Placental epithelial cell (primary cell): ENCODE measurements around the gene CRYBA2. TPM values are rescaled to one million over a fixed set of nuclear protein-coding genes. Genes with fewer than 3 reads are reported as not detected.

Experiments
- small RNA-seq: library from RNA; depleted of rRNA; stranded (forward); fragments of <200 nt; gene quantifications from one replicate; pipeline ENCODE3, GENCODE V24; 2012
- total RNA-seq: library from RNA; depleted of rRNA; stranded (reverse); fragments of >200 nt; gene quantifications from 2 replicates; pipeline ENCODE4 v1.2.3, GENCODE V29; 2012

The CRYBA2 gene, protein sequence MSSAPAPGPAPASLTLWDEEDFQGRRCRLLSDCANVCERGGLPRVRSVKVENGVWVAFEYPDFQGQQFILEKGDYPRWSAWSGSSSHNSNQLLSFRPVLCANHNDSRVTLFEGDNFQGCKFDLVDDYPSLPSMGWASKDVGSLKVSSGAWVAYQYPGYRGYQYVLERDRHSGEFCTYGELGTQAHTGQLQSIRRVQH
- not detected in 2 replicates for total RNA-seq

DNA sequence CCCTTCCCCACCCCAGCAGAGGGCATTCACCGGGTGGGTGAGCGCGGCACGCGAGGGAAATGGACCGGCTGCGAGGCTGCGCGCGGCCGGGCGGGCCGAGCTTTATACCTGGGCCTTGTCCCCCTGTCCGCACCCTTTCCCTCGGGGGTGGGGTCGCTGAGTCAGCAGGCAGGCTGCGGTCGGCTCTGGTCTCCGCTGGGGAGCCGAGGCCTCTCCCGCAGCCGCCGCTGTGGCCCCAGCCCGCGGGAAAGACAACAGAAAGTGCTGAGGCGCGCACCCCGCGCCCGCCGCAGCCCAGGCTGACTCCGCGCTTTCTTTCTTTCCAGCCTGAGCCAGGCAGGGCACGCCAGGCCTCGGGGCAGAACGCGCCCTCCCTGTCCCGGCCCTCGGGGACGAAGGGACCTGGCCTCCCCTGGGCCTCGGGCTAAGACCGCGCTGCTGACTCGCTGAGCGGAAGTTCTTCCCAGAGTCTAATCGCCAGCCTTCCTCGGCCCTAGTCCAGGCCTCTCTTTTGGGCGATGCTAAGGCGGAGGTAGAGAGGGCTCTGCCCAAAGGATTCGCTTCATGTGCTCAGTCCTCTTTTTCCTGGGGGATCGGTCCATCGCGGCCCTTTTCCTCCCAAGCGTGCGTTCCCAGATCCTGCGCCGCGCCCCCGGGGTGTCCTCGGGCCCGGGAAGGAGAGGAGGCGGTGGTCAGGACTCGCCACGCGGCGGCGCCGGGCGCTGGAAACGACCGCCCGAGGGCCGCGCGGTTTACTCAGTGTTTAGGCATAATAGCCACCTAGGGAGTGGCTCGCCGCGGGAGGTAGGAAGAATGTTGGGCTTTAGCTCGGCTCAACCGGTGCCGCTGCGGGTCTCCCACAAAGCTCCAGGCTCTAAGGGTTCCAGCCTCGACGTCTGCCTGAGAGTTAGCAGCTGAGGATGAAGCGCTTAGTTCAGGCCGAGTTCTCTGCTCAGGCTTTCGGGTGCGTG is at the start of gene CRYBA2:
CRYBA2 (minus strand) TSS at position 78 of the 971 bp plus-strand sequence. CDS start 246 bp downstream, outside the sequence.

GRCh38 chr2:219041252-219041651 is 48.0 kb upstream of the CRYBA2 start, which contains the start of gene CFAP65:
Gene CFAP65, minus strand, starts transcription at chr2:219041516. Its CDS starts 2,468 bp downstream, at chr2:219039048.

GRCh38 chr2:218985021-218985324 is 8.2 kb downstream of the CRYBA2 start, which contains the start of gene FEV:
Gene FEV, minus strand, starts transcription at chr2:218985184. Its CDS starts 109 bp downstream, at chr2:218985075.

GRCh38 chr2:218959141-218959731 is 34.0 kb downstream of the CRYBA2 start, which contains the start of gene CDK5R2:
Gene CDK5R2, plus strand, starts transcription at chr2:218959666. Its CDS starts 155 bp downstream, at chr2:218959821.

Small RNA genes within 50 kb of the gene (small RNA-seq; reads per million reads assigned to genes)
- not detected for gene MIR375

Other genes with a start within 250 kb of the CRYBA2 start
- gene CYP27A1, start 211.3 kb downstream of the CRYBA2 start, total RNA-seq, result 1.1 and 2.4 TPM in 2 replicates
- not detected in 2 replicates for gene PRKAG3, start 161.6 kb downstream of the CRYBA2 start, total RNA-seq
- 1.1 and 21.2 TPM in 2 replicates for gene WNT6, start 133.6 kb downstream of the CRYBA2 start, total RNA-seq
- under 0.01 and 0.11 TPM in 2 replicates for gene WNT10A, start 112.6 kb downstream of the CRYBA2 start, total RNA-seq
- not detected in 2 replicates for gene CDK5R2, start 33.8 kb downstream of the CRYBA2 start, total RNA-seq
- not detected in 2 replicates for gene FEV, start 8.2 kb downstream of the CRYBA2 start, total RNA-seq
- gene CFAP65, start 48.1 kb upstream of the CRYBA2 start, total RNA-seq, result not detected in 2 replicates
- gene IHH, start 67.5 kb upstream of the CRYBA2 start, total RNA-seq, result under 0.01 TPM in 1 of 2 replicates, not detected in the other
- 21.9 and 23.6 TPM in 2 replicates for gene NHEJ1, start 167.4 kb upstream of the CRYBA2 start, total RNA-seq
- gene SLC23A3, start 176.6 kb upstream of the CRYBA2 start, total RNA-seq, result 0.54 and 2.0 TPM in 2 replicates
- 13.4 and 14.5 TPM in 2 replicates for gene CNPPD1, start 183.5 kb upstream of the CRYBA2 start, total RNA-seq
- gene RETREG2, start 184.9 kb upstream of the CRYBA2 start, total RNA-seq, result 75.0 and 85.6 TPM in 2 replicates
- gene ZFAND2B, start 213.4 kb upstream of the CRYBA2 start, total RNA-seq, result 31.4 and 37.8 TPM in 2 replicates
- 16.1 and 38.0 TPM in 2 replicates for gene ABCB6, start 225.5 kb upstream of the CRYBA2 start, total RNA-seq
- 36.1 and 71.0 TPM in 2 replicates for gene ATG9A, start 236.2 kb upstream of the CRYBA2 start, total RNA-seq
- 34.9 and 45.5 TPM in 2 replicates for gene ANKZF1, start 236.4 kb upstream of the CRYBA2 start, total RNA-seq